NT2/D1 (cell line): ENCODE data around the gene TXNDC5.
"Not testable (repeated sequence)": the region's sequence is repeated elsewhere in the genome, so short reads cannot be mapped to it uniquely, and the experiment has no call there.

ENCODE experiments used
- DNase-seq: peaks from one replicate; pipeline ENCODE4 v3.0.0-alpha.2; 2011; ENCODE audit warnings: low read depth, low spot score
- H3K27me3 ChIP-seq: 2 replicates; pipeline ENCODE4 v1.6.0; 2011; ENCODE audit warnings: mild to moderate bottlenecking; ENCODE audit not compliant: insufficient read length, insufficient read depth
- H3K36me3 ChIP-seq: 2 replicates; pipeline ENCODE4 v1.6.1; 2011; ENCODE audit warnings: mild to moderate bottlenecking, low read length, mixed read lengths; ENCODE audit not compliant: insufficient read depth, insufficient read length
- H3K4me1 ChIP-seq: 2 replicates; pipeline ENCODE4 v1.5.1; 2011; ENCODE audit not compliant: insufficient read depth, insufficient read length
- H3K4me3 ChIP-seq: 2 replicates; pipeline ENCODE4 v1.5.1; 2011; ENCODE audit warnings: low read depth; ENCODE audit not compliant: insufficient read length
- H3K9ac ChIP-seq: 2 replicates; pipeline ENCODE4 v1.6.0; 2011; ENCODE audit warnings: low read depth; ENCODE audit not compliant: insufficient read length
- H3K9me3 ChIP-seq: 2 replicates; pipeline ENCODE4 v1.5.1; 2011; ENCODE audit warnings: mild to moderate bottlenecking, low read length; ENCODE audit not compliant: insufficient read depth
- SUZ12 ChIP-seq: IDR thresholded peaks from 2 replicates; pipeline ENCODE4 v1.6.1; 2011; ENCODE audit not compliant: insufficient read length, insufficient read depth; ENCODE audit errors: extremely low read depth
- YY1 ChIP-seq: IDR thresholded peaks from 2 replicates; pipeline ENCODE4 v1.6.1; 2011; ENCODE audit not compliant: insufficient read length, insufficient read depth
- ZNF274 ChIP-seq: IDR thresholded peaks from 2 replicates; pipeline ENCODE4 v1.6.1; 2011; ENCODE audit warnings: mild to moderate bottlenecking, low read depth, low read length

Gene TXNDC5

DNA sequence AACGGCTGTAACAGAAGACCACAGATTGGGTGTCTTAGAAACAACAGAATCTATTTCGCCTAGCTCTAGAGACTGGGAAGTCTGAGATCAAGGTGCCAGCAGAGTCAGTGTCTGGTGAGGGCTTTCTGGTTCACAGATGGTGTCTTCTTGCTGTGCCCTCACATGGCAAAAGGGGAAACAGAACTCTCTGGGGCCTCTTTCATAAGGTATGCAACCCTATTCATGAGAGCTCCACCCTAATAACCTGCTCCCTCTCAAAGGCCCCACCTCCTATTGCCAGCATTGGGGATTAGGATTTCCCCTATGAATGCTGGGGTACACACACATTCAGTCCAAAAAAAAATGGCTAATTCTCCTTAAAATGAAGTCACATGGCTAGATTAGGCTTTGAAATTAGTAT lies 10.0 kb downstream of the TXNDC5 start:
- H3K36me3 ChIP-seq: peaks cover 93% of the 10 kb centered on the region
- TF ChIP-seq SUZ12: no peak
- TF ChIP-seq YY1: no peak
- no peak for TF ChIP-seq ZNF274
- no peak overlapping the region for H3K4me3 ChIP-seq
- H3K4me1 ChIP-seq: no peaks in the 10 kb centered on the region
- H3K27me3 ChIP-seq: no peaks in the 10 kb centered on the region
- no peak for DNase-seq
- H3K9me3 ChIP-seq: no peaks in the 10 kb centered on the region
- H3K9ac ChIP-seq: no peak overlapping the region

DNA sequence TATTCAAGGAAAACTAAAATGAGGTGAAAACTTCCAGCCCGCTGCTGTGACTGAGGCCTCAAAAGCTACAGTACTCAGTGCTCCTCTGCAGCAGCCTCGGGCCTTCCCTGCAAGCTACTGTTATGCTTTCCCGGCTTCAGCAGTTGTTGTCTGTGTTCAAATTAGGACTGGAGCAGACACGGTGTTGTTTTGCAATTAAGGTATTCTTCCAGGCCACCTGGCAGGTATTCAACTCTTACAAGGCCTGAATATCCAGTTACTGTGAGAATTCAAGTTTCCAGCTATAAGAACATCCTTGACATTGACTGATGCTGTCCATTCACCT lies 10.7 kb downstream of the TXNDC5 start:
- H3K27me3 ChIP-seq: no peaks in the 10 kb centered on the region
- H3K4me3 ChIP-seq: no peak overlapping the region
- H3K9ac ChIP-seq: no peak overlapping the region
- TF ChIP-seq YY1: no peak
- TF ChIP-seq ZNF274: no peak
- TF ChIP-seq SUZ12: no peak
- H3K36me3 ChIP-seq: peaks cover 98% of the 10 kb centered on the region
- no peaks in the 10 kb centered on the region for H3K4me1 ChIP-seq
- H3K9me3 ChIP-seq: no peaks in the 10 kb centered on the region
- no peak for DNase-seq

DNA sequence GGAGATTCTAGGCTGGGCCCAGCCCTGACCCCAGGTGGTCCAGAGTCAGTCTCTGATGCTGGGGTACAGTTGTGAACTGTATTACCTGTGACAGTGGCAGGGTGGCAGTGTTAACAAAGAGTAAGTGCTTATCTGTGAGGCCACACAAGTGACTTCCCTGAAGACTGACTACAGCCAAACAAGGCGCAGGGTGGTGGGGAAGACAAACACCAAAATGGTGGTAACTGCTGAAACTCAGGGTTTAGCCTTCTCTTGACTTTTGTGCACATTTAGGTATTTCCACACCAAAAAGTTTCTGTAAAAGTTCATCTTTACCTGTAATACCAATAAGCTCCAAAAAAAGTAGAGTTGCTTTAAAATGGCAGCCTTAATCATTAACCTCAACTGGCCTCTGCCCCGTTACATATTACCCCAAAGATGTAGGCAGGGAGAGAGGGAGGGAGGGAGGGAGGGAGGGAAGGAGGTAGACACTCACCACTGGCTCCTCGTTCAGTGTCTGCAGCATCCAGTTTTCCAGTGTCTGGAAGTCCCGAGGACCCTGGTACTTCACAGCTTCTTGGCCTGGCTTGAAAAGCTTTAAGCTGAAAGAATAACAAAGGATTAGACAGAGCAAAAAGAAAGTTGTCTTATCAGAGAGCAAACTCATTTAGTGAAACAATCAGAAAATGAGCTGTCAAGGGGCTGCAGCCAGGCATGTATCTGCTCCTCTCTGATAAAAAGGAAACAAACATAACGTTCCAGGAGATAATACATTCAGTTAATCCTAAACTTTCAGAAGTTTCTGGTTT lies 11.3 kb downstream of the TXNDC5 start:
- H3K9ac ChIP-seq: no peak overlapping the region
- no peaks in the 10 kb centered on the region for H3K9me3 ChIP-seq
- H3K27me3 ChIP-seq: no peaks in the 10 kb centered on the region
- H3K36me3 ChIP-seq: peaks cover 98% of the 10 kb centered on the region
- no peaks in the 10 kb centered on the region for H3K4me1 ChIP-seq
- no peak overlapping the region for H3K4me3 ChIP-seq
- no peak for DNase-seq
- no peak for TF ChIP-seq SUZ12
- no peak for TF ChIP-seq YY1
- TF ChIP-seq ZNF274: no peak

- not testable (repeated sequence) for DNase-seq, H3K9ac ChIP-seq, H3K4me3 ChIP-seq, H3K27me3 ChIP-seq, H3K4me1 ChIP-seq, H3K9me3 ChIP-seq
- peaks cover 98% of the 10 kb centered on the region for H3K36me3 ChIP-seq
These were observed 12.4 kb downstream of the TXNDC5 start for GRCh38 chr6:7898193-7898586.

DNA sequence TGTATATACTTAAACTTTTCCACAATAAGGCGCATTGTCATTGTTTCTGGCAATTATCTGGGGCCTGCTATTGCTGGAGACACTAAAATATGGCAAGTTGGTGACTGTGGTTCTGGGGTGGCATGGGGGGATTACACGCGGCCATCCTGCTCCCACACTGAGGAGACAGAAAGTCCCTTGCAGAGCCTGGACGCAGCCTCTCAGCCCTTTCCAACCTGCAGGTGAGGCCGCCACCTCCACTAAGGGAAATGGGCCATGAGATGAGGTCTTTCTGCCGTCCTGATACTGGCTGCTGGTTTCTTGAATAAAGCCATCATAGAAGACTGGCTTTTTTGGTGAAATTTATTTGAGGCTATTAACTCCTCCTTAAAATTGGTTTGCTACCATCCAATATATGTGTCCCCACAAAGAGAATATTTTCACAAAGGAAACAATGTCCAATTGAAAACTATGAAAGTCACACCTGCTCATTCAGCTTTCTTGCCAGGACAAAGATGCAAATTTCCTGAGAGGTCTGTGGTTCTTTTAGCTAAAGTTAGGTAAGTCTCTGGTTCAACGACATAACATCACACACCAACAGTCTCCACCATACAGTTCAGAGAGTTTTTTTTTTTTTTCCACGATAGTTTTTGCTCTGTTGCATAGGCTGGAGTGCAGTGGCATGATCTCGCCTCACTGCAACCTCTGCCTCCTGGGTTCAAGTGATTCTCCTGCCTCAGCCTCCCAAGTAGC lies 13.0 kb downstream of the TXNDC5 start:
- no peak for DNase-seq
- no peaks in the 10 kb centered on the region for H3K27me3 ChIP-seq
- H3K9ac ChIP-seq: no peak overlapping the region
- H3K36me3 ChIP-seq: peaks cover 98% of the 10 kb centered on the region
- H3K4me3 ChIP-seq: no peak overlapping the region
- TF ChIP-seq SUZ12 (no peak), YY1 (no peak), ZNF274 (no peak)
- no peaks in the 10 kb centered on the region for H3K4me1 ChIP-seq
- H3K9me3 ChIP-seq: no peaks in the 10 kb centered on the region

DNA sequence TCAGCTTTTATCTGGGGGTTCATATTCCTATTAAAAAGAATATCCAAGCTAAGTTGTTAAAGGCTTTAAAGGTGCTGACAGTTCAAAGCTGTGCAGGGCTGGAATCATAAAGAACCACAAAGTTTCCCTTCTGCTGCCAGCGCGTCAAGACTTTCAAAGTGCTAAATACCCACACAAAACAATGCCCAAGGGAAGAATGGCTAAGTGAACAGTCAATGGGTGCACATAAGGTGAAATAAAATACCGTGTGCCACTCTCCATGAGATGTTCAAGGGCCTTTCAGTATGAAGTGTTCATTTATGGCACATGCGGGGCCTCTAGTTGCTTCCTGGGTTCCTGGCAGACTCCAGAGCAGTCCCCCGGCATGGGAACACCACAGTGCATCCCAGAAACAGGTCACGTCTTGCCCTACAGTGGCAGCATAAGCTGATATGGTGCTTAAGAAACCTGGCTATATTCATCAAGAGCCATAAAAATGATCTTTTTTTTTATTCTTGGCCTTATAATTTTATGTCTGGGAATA lies 14.1 kb downstream of the TXNDC5 start:
- H3K4me1 ChIP-seq: no peaks in the 10 kb centered on the region

DNA sequence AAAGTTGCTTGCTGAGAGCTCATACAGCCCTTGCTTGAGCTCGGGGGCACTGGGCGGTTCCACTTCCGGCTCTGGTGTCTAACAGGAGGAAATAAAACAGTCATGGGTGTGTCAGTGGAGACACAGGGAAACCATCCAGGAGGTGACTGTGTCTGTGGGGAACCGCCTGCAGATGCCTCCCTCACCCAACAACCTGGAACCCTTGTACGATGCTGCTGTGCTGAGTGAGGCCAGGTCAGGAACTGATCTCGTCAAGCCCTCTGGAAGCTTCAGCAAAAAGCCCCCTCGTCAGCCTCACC lies 15.5 kb downstream of the TXNDC5 start:
- Histone ChIP-seq H3K4me3 (no peak overlapping the region), H3K9ac (no peak overlapping the region), H3K36me3 (peaks cover 93% of the 10 kb centered on the region), H3K27me3 (no peaks in the 10 kb centered on the region), H3K4me1 (no peaks in the 10 kb centered on the region), H3K9me3 (no peaks in the 10 kb centered on the region)
- DNase-seq: no peak
- TF ChIP-seq YY1: no peak
- TF ChIP-seq ZNF274: no peak
- no peak for TF ChIP-seq SUZ12

More for the DNA sequence above, 14.1 kb downstream of the TXNDC5 start:
- Histone ChIP-seq H3K4me3 (no peak overlapping the region), H3K27me3 (no peaks in the 10 kb centered on the region), H3K9me3 (no peaks in the 10 kb centered on the region), H3K9ac (no peak overlapping the region), H3K36me3 (peaks cover 94% of the 10 kb centered on the region)
- TF ChIP-seq YY1 (no peak), ZNF274 (no peak), SUZ12 (no peak)
- DNase-seq: no peak
